ENCODE measurements around the gene FBRSL1.

GRCh38 chr12:132556216-132556615 is 66.3 kb downstream of the FBRSL1 start:
- no peak for TF ChIP-seq OSR1 (CRISPR knock-in tag; IDR thresholded peaks at IDR 0.05)
- no peak for TF ChIP-seq PATZ1 (CRISPR knock-in tag; IDR thresholded peaks at IDR 0.05; ENCODE audit: borderline replicate concordance)
- TF ChIP-seq RARB (CRISPR knock-in tag; IDR thresholded peaks at IDR 0.05), result no peak
- TF ChIP-seq ZNF565 (CRISPR knock-in tag; conservative IDR thresholded peaks at IDR 0.05; ENCODE audit: low read depth), result no peak
- no peak for TF ChIP-seq ARNTL (CRISPR knock-in tag; IDR thresholded peaks at IDR 0.05; ENCODE audit: borderline replicate concordance, low read depth)
- TF ChIP-seq TCF4 (CRISPR knock-in tag; IDR thresholded peaks at IDR 0.05; ENCODE audit: borderline replicate concordance), result no peak
- TF ChIP-seq CREB5 (CRISPR knock-in tag; IDR thresholded peaks at IDR 0.05; ENCODE audit: low read depth), result no peak
